Measurements from ENCODE around the gene LRP8.

LRP8 gene

DNA sequence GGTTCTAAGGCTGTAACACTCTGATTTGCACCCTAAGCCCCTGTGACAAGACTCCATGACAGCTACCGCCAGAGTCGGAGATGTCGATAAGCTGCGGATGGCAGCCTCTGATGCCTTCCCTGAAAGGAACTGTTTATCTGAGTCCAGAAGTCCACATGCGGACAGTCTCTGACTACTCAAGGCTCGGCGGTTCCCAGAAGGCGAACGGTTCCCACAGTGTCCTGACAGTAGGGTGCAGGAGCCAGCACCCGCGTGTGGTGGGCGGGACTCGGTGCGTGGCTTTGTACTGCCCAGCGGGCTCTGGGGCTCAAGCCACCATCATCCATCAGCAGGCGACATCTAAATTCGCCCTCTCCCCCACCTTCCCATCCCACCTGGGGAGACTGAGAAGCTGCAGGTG is 30.7 kb downstream of the LRP8 start:
- H3K9me2 ChIP-seq (replicated peaks; ENCODE audit: low read depth, low read length), result no peaks in the 10 kb centered on the region
- H3K4me3 ChIP-seq (ENCODE audit: low read length, poor library complexity, severe bottlenecking), result no peak overlapping the region
- no peak overlapping the region for H2AFZ ChIP-seq (ENCODE audit: low read length)
- H3K9ac ChIP-seq (ENCODE audit: low read depth, low read length, poor library complexity, severe bottlenecking), result no peak overlapping the region
- peaks cover 77% of the 10 kb centered on the region for H3K79me2 ChIP-seq (ENCODE audit: insufficient read depth, low read length)
- H3F3A ChIP-seq (ENCODE audit: low read depth), result no peaks in the 10 kb centered on the region
- peaks cover 14% of the 10 kb centered on the region for H4K20me1 ChIP-seq (ENCODE audit: insufficient read depth, low read length, poor library complexity, severe bottlenecking)
- peaks cover 7% of the 10 kb centered on the region; the same call in 1 of the 2 replicates for H3K36me3 ChIP-seq (ENCODE audit: insufficient read depth, low read length)
- no peaks in the 10 kb centered on the region for H3K27me3 ChIP-seq (ENCODE audit: insufficient read depth, low read length, poor library complexity, severe bottlenecking)
- H3K4me2 ChIP-seq (ENCODE audit: low read depth, low read length, poor library complexity, severe bottlenecking), result no peak overlapping the region
- TF ChIP-seq EZH2phosphoT487 (IDR thresholded peaks at IDR 0.05; ENCODE audit: borderline replicate concordance), result no peak
- TF ChIP-seq, protein P1, sequence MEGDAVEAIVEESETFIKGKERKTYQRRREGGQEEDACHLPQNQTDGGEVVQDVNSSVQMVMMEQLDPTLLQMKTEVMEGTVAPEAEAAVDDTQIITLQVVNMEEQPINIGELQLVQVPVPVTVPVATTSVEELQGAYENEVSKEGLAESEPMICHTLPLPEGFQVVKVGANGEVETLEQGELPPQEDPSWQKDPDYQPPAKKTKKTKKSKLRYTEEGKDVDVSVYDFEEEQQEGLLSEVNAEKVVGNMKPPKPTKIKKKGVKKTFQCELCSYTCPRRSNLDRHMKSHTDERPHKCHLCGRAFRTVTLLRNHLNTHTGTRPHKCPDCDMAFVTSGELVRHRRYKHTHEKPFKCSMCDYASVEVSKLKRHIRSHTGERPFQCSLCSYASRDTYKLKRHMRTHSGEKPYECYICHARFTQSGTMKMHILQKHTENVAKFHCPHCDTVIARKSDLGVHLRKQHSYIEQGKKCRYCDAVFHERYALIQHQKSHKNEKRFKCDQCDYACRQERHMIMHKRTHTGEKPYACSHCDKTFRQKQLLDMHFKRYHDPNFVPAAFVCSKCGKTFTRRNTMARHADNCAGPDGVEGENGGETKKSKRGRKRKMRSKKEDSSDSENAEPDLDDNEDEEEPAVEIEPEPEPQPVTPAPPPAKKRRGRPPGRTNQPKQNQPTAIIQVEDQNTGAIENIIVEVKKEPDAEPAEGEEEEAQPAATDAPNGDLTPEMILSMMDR (conservative IDR thresholded peaks at IDR 0.05; ENCODE audit: low read length), result no peak
- H3K9me3 ChIP-seq (ENCODE audit: insufficient read depth, low read depth, low read length), result no peaks in the 10 kb centered on the region
- peaks cover 11% of the 10 kb centered on the region for H3K4me1 ChIP-seq (ENCODE audit: insufficient read depth, low read length, poor library complexity, severe bottlenecking)

DNA sequence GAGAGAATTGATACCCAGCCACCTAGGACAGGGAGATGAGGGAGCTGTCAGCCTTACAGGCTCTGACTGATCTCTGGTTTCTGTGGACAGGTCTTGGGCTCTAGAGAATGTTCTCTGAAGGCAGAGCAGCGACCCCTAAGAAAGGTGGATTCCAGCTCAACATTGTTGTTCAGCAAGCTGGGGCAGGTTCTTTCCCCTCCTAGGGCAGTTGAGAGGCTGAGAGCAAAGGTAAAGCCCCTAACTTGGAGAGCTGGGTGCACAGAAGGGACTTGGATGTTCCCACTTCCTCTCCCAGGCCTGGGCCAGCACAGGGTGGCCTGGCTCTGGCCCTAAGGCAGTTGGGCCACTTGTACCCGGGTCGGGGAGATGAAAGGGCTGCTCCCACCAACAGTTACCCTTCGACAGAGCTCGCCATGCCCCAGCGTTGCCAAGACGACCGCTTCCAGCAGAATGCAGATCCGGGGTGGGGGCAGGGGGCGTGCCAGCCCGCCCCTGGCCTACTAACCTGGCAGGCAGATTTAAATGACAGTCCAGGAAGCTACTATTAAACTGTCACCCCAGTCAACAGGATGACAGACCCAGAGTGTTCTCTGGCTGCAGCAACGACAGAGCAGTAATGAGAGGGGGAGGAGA is 31.6 kb downstream of the LRP8 start:
- Histone ChIP-seq H3K4me1 (ENCODE audit: insufficient read depth, low read length, poor library complexity, severe bottlenecking) (peaks cover 11% of the 10 kb centered on the region), H2AFZ (ENCODE audit: low read length) (no peak overlapping the region), H3K27me3 (ENCODE audit: insufficient read depth, low read length, poor library complexity, severe bottlenecking) (no peaks in the 10 kb centered on the region), H3K36me3 (ENCODE audit: insufficient read depth, low read length) (peaks cover 11% of the 10 kb centered on the region; the same call in 1 of the 2 replicates), H3K9me3 (ENCODE audit: insufficient read depth, low read depth, low read length) (no peaks in the 10 kb centered on the region), H3K79me2 (ENCODE audit: insufficient read depth, low read length) (peaks cover 69% of the 10 kb centered on the region), H3K9ac (ENCODE audit: low read depth, low read length, poor library complexity, severe bottlenecking) (no peak overlapping the region), H4K20me1 (ENCODE audit: insufficient read depth, low read length, poor library complexity, severe bottlenecking) (peaks cover 14% of the 10 kb centered on the region), H3K4me2 (ENCODE audit: low read depth, low read length, poor library complexity, severe bottlenecking) (no peak overlapping the region), H3F3A (ENCODE audit: low read depth) (no peaks in the 10 kb centered on the region), H3K4me3 (ENCODE audit: low read length, poor library complexity, severe bottlenecking) (no peak overlapping the region), H3K9me2 (replicated peaks; ENCODE audit: low read depth, low read length) (no peaks in the 10 kb centered on the region)
- TF ChIP-seq EZH2phosphoT487 (IDR thresholded peaks at IDR 0.05; ENCODE audit: borderline replicate concordance), result no peak
- TF ChIP-seq, protein P1 (conservative IDR thresholded peaks at IDR 0.05; ENCODE audit: low read length), result no peak

DNA sequence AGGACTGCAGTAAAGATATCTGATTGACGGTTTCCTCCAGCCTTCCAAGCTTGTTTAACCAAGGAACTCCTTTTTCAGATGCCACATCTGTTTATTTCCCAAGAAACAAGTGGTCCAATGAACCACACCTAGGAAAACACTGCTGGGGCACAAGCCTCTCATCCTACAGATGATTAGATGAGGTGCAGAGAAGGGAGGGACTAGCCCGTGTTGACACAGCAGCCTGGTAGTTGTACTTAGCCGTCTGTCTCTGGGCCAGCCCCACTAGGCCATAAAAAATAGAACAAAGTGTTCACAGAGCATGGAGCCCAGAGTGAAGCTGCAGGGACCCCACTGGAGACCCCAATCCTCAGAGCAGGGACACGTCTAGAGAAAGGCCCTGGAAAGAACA is 32.1 kb downstream of the LRP8 start:
- H3K36me3 ChIP-seq (ENCODE audit: insufficient read depth, low read length), result peaks cover 11% of the 10 kb centered on the region; the same call in 1 of the 2 replicates

More for the DNA sequence above, 32.1 kb downstream of the LRP8 start:
- peaks cover 65% of the 10 kb centered on the region for H3K79me2 ChIP-seq (ENCODE audit: insufficient read depth, low read length)
- peaks cover 14% of the 10 kb centered on the region for H4K20me1 ChIP-seq (ENCODE audit: insufficient read depth, low read length, poor library complexity, severe bottlenecking)
- H3K4me2 ChIP-seq (ENCODE audit: low read depth, low read length, poor library complexity, severe bottlenecking), result no peak overlapping the region
- no peaks in the 10 kb centered on the region for H3F3A ChIP-seq (ENCODE audit: low read depth)
- no peak overlapping the region for H3K4me3 ChIP-seq (ENCODE audit: low read length, poor library complexity, severe bottlenecking)
- H3K9ac ChIP-seq (ENCODE audit: low read depth, low read length, poor library complexity, severe bottlenecking), result no peak overlapping the region
- H3K4me1 ChIP-seq (ENCODE audit: insufficient read depth, low read length, poor library complexity, severe bottlenecking), result peaks cover 11% of the 10 kb centered on the region
- no peaks in the 10 kb centered on the region for H3K27me3 ChIP-seq (ENCODE audit: insufficient read depth, low read length, poor library complexity, severe bottlenecking)
- no peak for TF ChIP-seq EZH2phosphoT487 (IDR thresholded peaks at IDR 0.05; ENCODE audit: borderline replicate concordance)
- TF ChIP-seq, protein P1 (conservative IDR thresholded peaks at IDR 0.05; ENCODE audit: low read length), result no peak
- H3K9me2 ChIP-seq (replicated peaks; ENCODE audit: low read depth, low read length), result no peaks in the 10 kb centered on the region
- H2AFZ ChIP-seq (ENCODE audit: low read length), result no peak overlapping the region
- H3K9me3 ChIP-seq (ENCODE audit: insufficient read depth, low read depth, low read length), result no peaks in the 10 kb centered on the region
